Erythroblast (primary cell): ENCODE data around the gene ZNF101.

Source experiments
- GATA1 ChIP-seq: IDR thresholded peaks from 2 replicates; pipeline ENCODE4 v1.6.1; 2011; ENCODE audit warnings: low read depth, mild to moderate bottlenecking, control low read depth, low read length, moderate library complexity
- POLR2A ChIP-seq: IDR thresholded peaks from 2 replicates; pipeline ENCODE4 v1.6.1; 2011; ENCODE audit warnings: mild to moderate bottlenecking, low read length

DNA sequence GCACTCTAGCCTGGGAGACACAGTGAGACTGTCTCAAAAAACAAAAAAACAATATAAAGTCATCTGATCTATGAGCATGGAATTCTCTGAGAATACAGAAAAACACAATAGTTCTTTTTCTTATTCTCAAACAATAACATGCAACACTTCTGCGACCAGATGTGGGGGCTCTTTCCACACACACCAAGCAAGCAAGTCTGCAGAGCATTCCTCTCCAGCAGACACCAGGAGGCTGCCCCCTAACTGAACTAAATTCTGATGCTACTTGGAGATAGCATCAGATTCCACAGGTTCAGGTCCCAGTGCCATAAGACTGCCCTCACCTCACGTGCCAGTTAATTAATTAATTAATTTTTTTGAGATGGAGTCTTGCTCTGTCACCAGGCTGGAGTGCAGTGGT is 27.7 kb downstream of the ZNF101 start:
- TF ChIP-seq POLR2A: no peak
- TF ChIP-seq GATA1: no peak
